ENCODE data around the gene GUCY1A2.
"Not testable (repeated sequence)": the region's sequence is repeated elsewhere in the genome, so short reads cannot be mapped to it uniquely, and the experiment has no call there.

- TF ChIP-seq POLR2AphosphoS5 (IDR thresholded peaks at IDR 0.05; ENCODE audit: insufficient read depth, low read depth, low read length) = not testable (repeated sequence)
- TF ChIP-seq, protein P1, sequence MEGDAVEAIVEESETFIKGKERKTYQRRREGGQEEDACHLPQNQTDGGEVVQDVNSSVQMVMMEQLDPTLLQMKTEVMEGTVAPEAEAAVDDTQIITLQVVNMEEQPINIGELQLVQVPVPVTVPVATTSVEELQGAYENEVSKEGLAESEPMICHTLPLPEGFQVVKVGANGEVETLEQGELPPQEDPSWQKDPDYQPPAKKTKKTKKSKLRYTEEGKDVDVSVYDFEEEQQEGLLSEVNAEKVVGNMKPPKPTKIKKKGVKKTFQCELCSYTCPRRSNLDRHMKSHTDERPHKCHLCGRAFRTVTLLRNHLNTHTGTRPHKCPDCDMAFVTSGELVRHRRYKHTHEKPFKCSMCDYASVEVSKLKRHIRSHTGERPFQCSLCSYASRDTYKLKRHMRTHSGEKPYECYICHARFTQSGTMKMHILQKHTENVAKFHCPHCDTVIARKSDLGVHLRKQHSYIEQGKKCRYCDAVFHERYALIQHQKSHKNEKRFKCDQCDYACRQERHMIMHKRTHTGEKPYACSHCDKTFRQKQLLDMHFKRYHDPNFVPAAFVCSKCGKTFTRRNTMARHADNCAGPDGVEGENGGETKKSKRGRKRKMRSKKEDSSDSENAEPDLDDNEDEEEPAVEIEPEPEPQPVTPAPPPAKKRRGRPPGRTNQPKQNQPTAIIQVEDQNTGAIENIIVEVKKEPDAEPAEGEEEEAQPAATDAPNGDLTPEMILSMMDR (IDR thresholded peaks at IDR 0.05; ENCODE audit: extremely low read depth in 1 of 2, insufficient read depth in 1 of 2, low read depth in 1 of 2, low read length in 2 of 2) = not testable (repeated sequence)
These were observed 241.0 kb downstream of the GUCY1A2 start for GRCh38 chr11:106777302-106777701.
